Sigmoid colon (tissue), 3 donors: ENCODE results near the gene ARAP3.

Experiments
- POLR2A ChIP-seq, 2 donors: fragments of 450-650 bp; IDR thresholded peaks; one replicate each; pipeline ENCODE4 v1.6.1; 2016; ENCODE audit warnings: antibody characterized with exemption in 2 of 2, mild to moderate bottlenecking in 2 of 2, moderate library complexity in 2 of 2
- TF ChIP-seq, protein P1 (sequence below), 4 experiments: fragments of 450-650 bp in 3 of 4; fragments of 200-600 bp in 1 of 4; IDR thresholded peaks; one replicate each; pipeline ENCODE4 v1.5.1; 2016 to 2019; ENCODE audit warnings: antibody characterized with exemption in 4 of 4, mild to moderate bottlenecking in 3 of 4, moderate library complexity in 2 of 4

- TF ChIP-seq, protein P1, sequence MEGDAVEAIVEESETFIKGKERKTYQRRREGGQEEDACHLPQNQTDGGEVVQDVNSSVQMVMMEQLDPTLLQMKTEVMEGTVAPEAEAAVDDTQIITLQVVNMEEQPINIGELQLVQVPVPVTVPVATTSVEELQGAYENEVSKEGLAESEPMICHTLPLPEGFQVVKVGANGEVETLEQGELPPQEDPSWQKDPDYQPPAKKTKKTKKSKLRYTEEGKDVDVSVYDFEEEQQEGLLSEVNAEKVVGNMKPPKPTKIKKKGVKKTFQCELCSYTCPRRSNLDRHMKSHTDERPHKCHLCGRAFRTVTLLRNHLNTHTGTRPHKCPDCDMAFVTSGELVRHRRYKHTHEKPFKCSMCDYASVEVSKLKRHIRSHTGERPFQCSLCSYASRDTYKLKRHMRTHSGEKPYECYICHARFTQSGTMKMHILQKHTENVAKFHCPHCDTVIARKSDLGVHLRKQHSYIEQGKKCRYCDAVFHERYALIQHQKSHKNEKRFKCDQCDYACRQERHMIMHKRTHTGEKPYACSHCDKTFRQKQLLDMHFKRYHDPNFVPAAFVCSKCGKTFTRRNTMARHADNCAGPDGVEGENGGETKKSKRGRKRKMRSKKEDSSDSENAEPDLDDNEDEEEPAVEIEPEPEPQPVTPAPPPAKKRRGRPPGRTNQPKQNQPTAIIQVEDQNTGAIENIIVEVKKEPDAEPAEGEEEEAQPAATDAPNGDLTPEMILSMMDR (IDR thresholded peaks at IDR 0.05), result no peak
- TF ChIP-seq POLR2A (IDR thresholded peaks at IDR 0.05), result no peak
Measured at GRCh38 chr5:141649972-141650371, 32.1 kb downstream of the ARAP3 start.
